ENCODE data around the gene FBRS. TPM values are rescaled to one million over a fixed set of nuclear protein-coding genes. Genes with fewer than 3 reads are reported as not detected.

The FBRS gene
- total RNA-seq, 4 donors from 2014 or later = 19.9 to 52.1 (median 32.8) TPM

DNA sequence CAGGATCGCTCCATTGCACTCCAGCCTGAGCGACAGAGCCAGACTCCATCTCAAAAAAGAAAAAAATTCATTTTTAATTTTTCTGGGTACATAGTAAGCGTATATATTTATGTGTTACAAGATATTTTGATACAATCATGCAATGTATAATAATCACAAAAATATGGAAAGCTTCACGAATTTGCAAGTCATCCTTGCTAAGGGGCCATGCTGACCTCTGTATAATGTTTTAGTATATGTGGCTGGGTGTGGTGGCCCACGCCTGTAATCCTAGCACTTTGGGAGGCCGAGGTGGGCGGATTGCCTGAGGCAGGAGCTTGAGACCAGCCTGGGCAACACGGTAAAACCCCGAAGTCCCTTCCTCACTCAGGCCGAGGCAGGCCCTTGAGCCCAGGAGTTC lies 16.9 kb downstream of the FBRS start:
- H3K27ac ChIP-seq = no peak overlapping the region
- no peak overlapping the region for H3K4me3 ChIP-seq
- WGBS, 2 donors (ENCODE audit: low coverage in 1 of 2) = 77 to 93% methylated on average over 3 to 8 of the region's 10 CpGs
- H3K36me3 ChIP-seq = peaks cover 0 to 7% of the 10 kb centered on the region in 2 donors
- ATAC-seq = no peak
- TF ChIP-seq POLR2AphosphoS5 (IDR thresholded peaks at IDR 0.05) = no peak
- TF ChIP-seq, protein P1, sequence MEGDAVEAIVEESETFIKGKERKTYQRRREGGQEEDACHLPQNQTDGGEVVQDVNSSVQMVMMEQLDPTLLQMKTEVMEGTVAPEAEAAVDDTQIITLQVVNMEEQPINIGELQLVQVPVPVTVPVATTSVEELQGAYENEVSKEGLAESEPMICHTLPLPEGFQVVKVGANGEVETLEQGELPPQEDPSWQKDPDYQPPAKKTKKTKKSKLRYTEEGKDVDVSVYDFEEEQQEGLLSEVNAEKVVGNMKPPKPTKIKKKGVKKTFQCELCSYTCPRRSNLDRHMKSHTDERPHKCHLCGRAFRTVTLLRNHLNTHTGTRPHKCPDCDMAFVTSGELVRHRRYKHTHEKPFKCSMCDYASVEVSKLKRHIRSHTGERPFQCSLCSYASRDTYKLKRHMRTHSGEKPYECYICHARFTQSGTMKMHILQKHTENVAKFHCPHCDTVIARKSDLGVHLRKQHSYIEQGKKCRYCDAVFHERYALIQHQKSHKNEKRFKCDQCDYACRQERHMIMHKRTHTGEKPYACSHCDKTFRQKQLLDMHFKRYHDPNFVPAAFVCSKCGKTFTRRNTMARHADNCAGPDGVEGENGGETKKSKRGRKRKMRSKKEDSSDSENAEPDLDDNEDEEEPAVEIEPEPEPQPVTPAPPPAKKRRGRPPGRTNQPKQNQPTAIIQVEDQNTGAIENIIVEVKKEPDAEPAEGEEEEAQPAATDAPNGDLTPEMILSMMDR (IDR thresholded peaks at IDR 0.05) = no peak
- no peak for TF ChIP-seq EP300 (IDR thresholded peaks at IDR 0.05)
- TF ChIP-seq POLR2A (IDR thresholded peaks at IDR 0.05) = no peak
- H3K27me3 ChIP-seq = no peaks in the 10 kb centered on the region
- H3K9me3 ChIP-seq = no peaks in the 10 kb centered on the region
- no peaks in the 10 kb centered on the region for H3K4me1 ChIP-seq

DNA sequence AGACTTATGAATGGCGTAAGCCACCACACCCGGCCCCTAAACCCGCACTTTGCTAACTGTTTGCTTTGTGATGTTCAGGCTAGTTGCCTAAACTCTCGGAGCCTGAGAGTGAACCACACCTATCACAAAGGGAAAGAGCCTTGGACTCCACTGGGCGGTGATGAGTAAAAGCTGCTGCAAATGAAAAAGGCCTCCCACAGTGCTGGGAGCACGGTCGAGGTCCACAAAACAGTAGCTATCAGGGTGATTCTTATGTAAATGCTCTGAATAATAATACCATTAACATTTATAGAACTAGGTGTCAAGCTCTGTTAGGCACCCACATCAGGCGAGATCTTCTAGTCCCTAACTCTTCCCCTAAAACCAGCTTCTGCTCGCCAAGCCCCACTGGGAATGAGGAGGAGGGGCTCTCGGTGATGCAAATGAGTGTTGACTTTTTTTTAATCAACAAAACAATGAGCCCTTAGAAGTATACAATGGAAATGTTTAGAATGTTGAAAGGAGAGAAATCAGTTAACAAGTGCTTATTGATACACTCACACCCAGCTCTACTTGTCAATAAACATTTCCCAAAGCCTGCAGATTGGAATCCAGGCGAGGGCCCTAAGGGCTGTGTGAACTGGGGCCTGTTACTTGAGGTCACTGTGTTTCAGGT lies 19.8 kb downstream of the FBRS start:
- H3K27ac ChIP-seq = no peak overlapping the region
- no peak overlapping the region for H3K4me3 ChIP-seq
- no peaks in the 10 kb centered on the region for H3K27me3 ChIP-seq
- no peaks in the 10 kb centered on the region for H3K4me1 ChIP-seq
- H3K36me3 ChIP-seq = no peaks in the 10 kb centered on the region
- H3K9me3 ChIP-seq = no peaks in the 10 kb centered on the region
- ATAC-seq = no peak
- WGBS, 2 donors (ENCODE audit: low coverage in 1 of 2) = 53 to 69% methylated on average over 4 to 6 of the region's 11 CpGs
- TF ChIP-seq, protein P1 (IDR thresholded peaks at IDR 0.05) = no peak
- TF ChIP-seq EP300 (IDR thresholded peaks at IDR 0.05) = no peak
- TF ChIP-seq POLR2A (IDR thresholded peaks at IDR 0.05) = no peak
- TF ChIP-seq POLR2AphosphoS5 (IDR thresholded peaks at IDR 0.05) = no peak

DNA sequence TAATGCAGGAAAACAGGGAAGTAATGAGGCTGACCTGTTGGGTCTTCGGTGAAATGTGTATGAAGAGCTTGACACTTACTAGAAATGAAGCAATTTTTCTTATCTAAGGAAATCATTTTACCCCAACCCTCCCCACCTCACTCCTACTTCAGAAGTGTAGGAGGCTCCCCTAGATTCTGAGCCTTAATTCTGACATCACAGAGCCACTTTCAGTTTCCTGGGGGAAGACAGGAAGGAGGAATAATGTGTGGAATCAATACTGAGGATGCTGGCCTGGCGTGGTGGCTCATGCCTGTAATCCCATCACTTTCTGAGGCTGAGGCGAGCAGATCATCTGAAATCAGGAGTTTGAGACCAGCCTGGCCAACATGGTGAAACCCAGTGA lies 20.3 kb downstream of the FBRS start:
- no peak for TF ChIP-seq EP300 (IDR thresholded peaks at IDR 0.05)
- TF ChIP-seq POLR2AphosphoS5 (IDR thresholded peaks at IDR 0.05) = no peak
- TF ChIP-seq, protein P1 (IDR thresholded peaks at IDR 0.05) = no peak
- TF ChIP-seq POLR2A (IDR thresholded peaks at IDR 0.05) = no peak
- H3K4me1 ChIP-seq = no peaks in the 10 kb centered on the region
- no peaks in the 10 kb centered on the region for H3K9me3 ChIP-seq
- H3K4me3 ChIP-seq = no peak overlapping the region
- WGBS, 2 donors (ENCODE audit: low coverage in 1 of 2) = 67 to 83% methylated on average over 1 to 2 of the region's 3 CpGs
- H3K27ac ChIP-seq = no peak overlapping the region
- no peaks in the 10 kb centered on the region for H3K27me3 ChIP-seq
- no peaks in the 10 kb centered on the region for H3K36me3 ChIP-seq
- no peak for ATAC-seq

DNA sequence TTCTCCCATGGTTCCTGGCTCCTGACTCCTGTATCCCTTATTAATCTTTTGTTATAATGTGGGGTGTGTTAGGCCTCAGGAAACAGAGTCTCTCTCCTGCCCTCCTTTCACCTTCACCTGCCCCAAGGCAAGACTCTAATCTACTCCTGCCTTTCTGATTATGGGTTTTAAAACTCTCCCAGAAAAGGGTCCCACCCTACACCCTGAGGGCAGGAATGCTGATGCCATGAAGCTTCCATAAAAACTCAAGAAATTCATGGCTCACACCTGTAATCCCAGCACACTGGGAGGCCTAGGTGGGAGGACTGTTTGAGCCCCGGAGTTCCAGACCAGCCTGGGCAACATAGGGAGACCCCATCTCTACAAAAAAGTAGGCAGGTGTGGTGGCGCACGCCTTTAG lies 22.1 kb downstream of the FBRS start:
- H3K4me1 ChIP-seq = no peaks in the 10 kb centered on the region
- ATAC-seq = no peak
- no peaks in the 10 kb centered on the region for H3K9me3 ChIP-seq
- no peak for TF ChIP-seq POLR2A (IDR thresholded peaks at IDR 0.05)
- WGBS, 2 donors (ENCODE audit: low coverage in 1 of 2) = 80% methylated on average over 1 of the region's 3 CpGs; no CpG with 5 or more reads in 1 of the 2 donors
- no peak overlapping the region for H3K4me3 ChIP-seq
- no peaks in the 10 kb centered on the region for H3K27me3 ChIP-seq
- no peak overlapping the region for H3K27ac ChIP-seq
- no peaks in the 10 kb centered on the region for H3K36me3 ChIP-seq

DNA sequence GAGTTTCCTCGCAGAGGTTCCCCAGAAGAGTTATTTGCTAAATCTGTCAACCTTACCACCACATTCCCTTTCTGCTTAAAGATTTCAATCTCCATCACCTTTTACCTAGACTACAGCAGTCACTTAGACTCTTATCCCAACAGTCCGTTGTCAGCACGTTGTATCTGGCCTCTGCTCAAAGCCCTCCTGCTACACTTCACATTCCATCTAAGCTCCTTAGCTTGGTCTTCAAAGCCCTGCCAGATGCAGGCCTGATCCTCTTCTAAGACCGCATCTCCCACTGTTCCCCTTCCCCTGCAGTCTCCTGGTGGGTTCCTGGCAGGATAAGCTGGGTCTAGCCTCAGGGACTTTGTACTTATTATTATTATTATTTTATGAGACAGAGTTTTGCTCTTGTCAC lies 30.5 kb downstream of the FBRS start:
- H3K27ac ChIP-seq = no peak overlapping the region
- H3K4me3 ChIP-seq = no peak overlapping the region
- H3K4me1 ChIP-seq = peaks cover 0 to 4% (median 0%) of the 10 kb centered on the region in 3 donors
- ATAC-seq = no peak
- WGBS, 2 donors (ENCODE audit: low coverage in 1 of 2) = 61 to 83% methylated on average over 1 to 4 of the region's 4 CpGs
- peaks cover 11% of the 10 kb centered on the region for H3K27me3 ChIP-seq
- no peaks in the 10 kb centered on the region for H3K36me3 ChIP-seq
- no peaks in the 10 kb centered on the region for H3K9me3 ChIP-seq
- TF ChIP-seq, protein P1 (IDR thresholded peaks at IDR 0.05) = no peak
- TF ChIP-seq POLR2AphosphoS5 (IDR thresholded peaks at IDR 0.05) (no peak), POLR2A (IDR thresholded peaks at IDR 0.05) (no peak), EP300 (IDR thresholded peaks at IDR 0.05) (no peak)

Measured in gastroesophageal sphincter (tissue), 4 donors.